ENCODE results near the gene ATRNL1. TPM values are rescaled to one million over a fixed set of nuclear protein-coding genes. Genes with fewer than 3 reads are reported as not detected.

The ATRNL1 gene
- polyA plus RNA-seq, 1 donor from 2014 or later = 47.8 TPM

GRCh38 chr10:115902596-115902995 is 809.4 kb downstream of the ATRNL1 start:
- Histone ChIP-seq H4K20me1 (ENCODE audit: insufficient read depth) (no peaks in the 10 kb centered on the region), H2AFZ (ENCODE audit: low read depth, low read length) (no peak overlapping the region)

GRCh38 chr10:115903207-115903606 is 810.0 kb downstream of the ATRNL1 start:
- H3K4me2 ChIP-seq (ENCODE audit: low read length) = no peak overlapping the region
- no peak overlapping the region for H3K27ac ChIP-seq (ENCODE audit: low read length)
- H3K36me3 ChIP-seq (ENCODE audit: insufficient read depth, low read length) = no peaks in the 10 kb centered on the region
- no peak overlapping the region for H3K9ac ChIP-seq (ENCODE audit: low read length)
- no peaks in the 10 kb centered on the region for H3K9me3 ChIP-seq (ENCODE audit: low read length)
- no peaks in the 10 kb centered on the region for H3K27me3 ChIP-seq (ENCODE audit: insufficient read depth, low read depth, low read length)
- no peak overlapping the region for H2AFZ ChIP-seq (ENCODE audit: low read depth, low read length)
- no peaks in the 10 kb centered on the region for H4K20me1 ChIP-seq (ENCODE audit: insufficient read depth)
- no peaks in the 10 kb centered on the region for H3K9me2 ChIP-seq (ENCODE audit: insufficient read depth, low read length)
- no peak for TF ChIP-seq REST (IDR thresholded peaks at IDR 0.05; ENCODE audit: borderline replicate concordance)
- no peak for TF ChIP-seq EZH2 (IDR thresholded peaks at IDR 0.05; ENCODE audit: borderline replicate concordance, insufficient read depth, low read length, poor library complexity, severe bottlenecking)
- no peak for TF ChIP-seq EP300 (conservative IDR thresholded peaks at IDR 0.05; ENCODE audit: poor library complexity, severe bottlenecking)
- TF ChIP-seq SMC3 (conservative IDR thresholded peaks at IDR 0.05; ENCODE audit: poor library complexity) = no peak
- TF ChIP-seq MXI1 (conservative IDR thresholded peaks at IDR 0.05; ENCODE audit: poor library complexity, severe bottlenecking) = no peak
- no peak for TF ChIP-seq CTCF (IDR thresholded peaks at IDR 0.05; ENCODE audit: poor library complexity, severe bottlenecking)
- no peak for TF ChIP-seq RAD21 (conservative IDR thresholded peaks at IDR 0.05)
- no peaks in the 10 kb centered on the region for H3F3A ChIP-seq (ENCODE audit: insufficient read depth, low read length, poor library complexity, severe bottlenecking)
- no peak overlapping the region for H3K4me3 ChIP-seq (ENCODE audit: low read length)
- H3K79me2 ChIP-seq (replicated peaks; ENCODE audit: insufficient read depth, low read length) = no peaks in the 10 kb centered on the region

More at GRCh38 chr10:115902596-115902995, 809.4 kb downstream of the ATRNL1 start:
- Histone ChIP-seq H3K4me3 (ENCODE audit: low read length) (no peak overlapping the region), H3F3A (ENCODE audit: insufficient read depth, low read length, poor library complexity, severe bottlenecking) (no peaks in the 10 kb centered on the region), H3K9me2 (ENCODE audit: insufficient read depth, low read length) (no peaks in the 10 kb centered on the region), H3K9me3 (ENCODE audit: low read length) (no peaks in the 10 kb centered on the region), H3K79me2 (replicated peaks; ENCODE audit: insufficient read depth, low read length) (no peaks in the 10 kb centered on the region), H3K36me3 (ENCODE audit: insufficient read depth, low read length) (no peaks in the 10 kb centered on the region), H3K9ac (ENCODE audit: low read length) (no peak overlapping the region), H3K4me2 (ENCODE audit: low read length) (no peak overlapping the region), H3K27me3 (ENCODE audit: insufficient read depth, low read depth, low read length) (no peaks in the 10 kb centered on the region), H3K27ac (ENCODE audit: low read length) (no peak overlapping the region)
- no peak for TF ChIP-seq EZH2 (IDR thresholded peaks at IDR 0.05; ENCODE audit: borderline replicate concordance, insufficient read depth, low read length, poor library complexity, severe bottlenecking)
- TF ChIP-seq EP300 (conservative IDR thresholded peaks at IDR 0.05; ENCODE audit: poor library complexity, severe bottlenecking) = no peak
- no peak for TF ChIP-seq POLR2AphosphoS5 (IDR thresholded peaks at IDR 0.05)

- Histone ChIP-seq H3K4me3 (ENCODE audit: low read length) (no peak overlapping the region), H3K27me3 (ENCODE audit: insufficient read depth, low read depth, low read length) (no peaks in the 10 kb centered on the region), H3K36me3 (ENCODE audit: insufficient read depth, low read length) (no peaks in the 10 kb centered on the region), H3K79me2 (replicated peaks; ENCODE audit: insufficient read depth, low read length) (no peaks in the 10 kb centered on the region), H2AFZ (ENCODE audit: low read depth, low read length) (no peak overlapping the region), H4K20me1 (ENCODE audit: insufficient read depth) (no peaks in the 10 kb centered on the region), H3K27ac (ENCODE audit: low read length) (no peak overlapping the region), H3K9me2 (ENCODE audit: insufficient read depth, low read length) (no peaks in the 10 kb centered on the region), H3K9me3 (ENCODE audit: low read length) (no peaks in the 10 kb centered on the region), H3K9ac (ENCODE audit: low read length) (no peak overlapping the region), H3K4me2 (ENCODE audit: low read length) (no peak overlapping the region), H3F3A (ENCODE audit: insufficient read depth, low read length, poor library complexity, severe bottlenecking) (no peaks in the 10 kb centered on the region)
- TF ChIP-seq TAF1 (IDR thresholded peaks at IDR 0.05; ENCODE audit: low read depth) (no peak), POLR2AphosphoS5 (IDR thresholded peaks at IDR 0.05) (no peak), REST (IDR thresholded peaks at IDR 0.05; ENCODE audit: borderline replicate concordance) (no peak), RAD21 (conservative IDR thresholded peaks at IDR 0.05) (no peak), EZH2 (IDR thresholded peaks at IDR 0.05; ENCODE audit: borderline replicate concordance, insufficient read depth, low read length, poor library complexity, severe bottlenecking) (no peak), MXI1 (conservative IDR thresholded peaks at IDR 0.05; ENCODE audit: poor library complexity, severe bottlenecking) (no peak), SMC3 (conservative IDR thresholded peaks at IDR 0.05; ENCODE audit: poor library complexity) (no peak), EP300 (conservative IDR thresholded peaks at IDR 0.05; ENCODE audit: poor library complexity, severe bottlenecking) (no peak)
These were observed 810.7 kb downstream of the ATRNL1 start for GRCh38 chr10:115903845-115904244.
